GM21515 (cell line): ENCODE results near the gene RIT2.

Experiments used
- ATAC-seq: cut with Tn5 transposase; IDR thresholded peaks from one replicate; pipeline ENCODE4 v1.9.1; 2021; ENCODE audit not compliant: unreplicated experiment

The RIT2 gene

GRCh38 chr18:43013486-43013885 lies 102.0 kb downstream of the RIT2 start:
- ATAC-seq, result no peak

- ATAC-seq, result no peak
Observed at GRCh38 chr18:43012951-43013350, 102.5 kb downstream of the RIT2 start.

DNA sequence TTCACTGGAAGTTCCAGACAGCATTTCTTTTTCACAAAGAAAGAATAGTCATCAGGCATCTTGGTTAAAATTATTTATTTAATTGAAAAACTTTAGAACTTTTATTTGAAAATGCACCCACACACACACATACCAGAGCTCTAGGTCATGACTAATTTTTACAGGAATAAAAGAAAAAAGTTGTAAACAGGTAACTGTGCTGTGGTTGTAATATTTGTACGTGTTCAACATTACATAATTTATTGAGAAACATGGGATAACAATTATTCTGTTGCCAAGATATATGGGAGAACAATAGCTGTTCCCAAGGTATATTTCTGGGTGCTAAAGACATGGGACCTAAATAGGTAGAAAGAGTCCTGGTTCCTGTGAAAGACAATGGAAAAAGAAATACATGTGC lies 104.9 kb downstream of the RIT2 start:
- no peak for ATAC-seq

- no peak for ATAC-seq
Observed at GRCh38 chr18:43009674-43010073, 105.8 kb downstream of the RIT2 start.

- ATAC-seq, result no peak
Observed at GRCh38 chr18:43007365-43007764, 108.1 kb downstream of the RIT2 start.

DNA sequence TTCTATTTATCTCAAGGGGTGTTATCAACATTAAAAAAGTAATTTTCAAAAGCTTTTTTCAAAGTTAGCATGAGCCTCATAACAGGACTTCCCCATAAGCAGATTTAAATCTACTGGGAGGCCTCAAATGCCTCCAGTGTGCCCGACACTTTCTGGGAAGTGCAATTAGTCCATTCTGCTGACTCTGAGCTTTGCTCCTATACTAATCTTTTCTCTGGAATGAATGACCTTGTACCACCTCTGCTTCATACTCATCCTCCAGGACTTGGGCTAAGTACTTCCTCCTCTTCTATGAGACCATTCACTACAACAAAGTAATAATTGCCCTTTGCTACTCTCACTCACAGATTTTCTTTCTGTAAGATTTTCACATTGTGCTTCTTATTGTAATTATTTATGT lies 111.1 kb downstream of the RIT2 start:
- ATAC-seq, result no peak

- no peak for ATAC-seq
Observed at GRCh38 chr18:43001821-43002220, 113.7 kb downstream of the RIT2 start.

- ATAC-seq, result no peak
Observed at GRCh38 chr18:42996824-42997223, 118.7 kb downstream of the RIT2 start.

GRCh38 chr18:42980426-42980825 lies 135.1 kb downstream of the RIT2 start:
- ATAC-seq, result no peak

- no peak for ATAC-seq
Observed at GRCh38 chr18:42977982-42978637, 137.4 kb downstream of the RIT2 start.

GRCh38 chr18:42976869-42977590 lies 138.5 kb downstream of the RIT2 start:
- ATAC-seq, result no peak

- ATAC-seq, result no peak
Observed at GRCh38 chr18:42969366-42969765, 146.1 kb downstream of the RIT2 start.

DNA sequence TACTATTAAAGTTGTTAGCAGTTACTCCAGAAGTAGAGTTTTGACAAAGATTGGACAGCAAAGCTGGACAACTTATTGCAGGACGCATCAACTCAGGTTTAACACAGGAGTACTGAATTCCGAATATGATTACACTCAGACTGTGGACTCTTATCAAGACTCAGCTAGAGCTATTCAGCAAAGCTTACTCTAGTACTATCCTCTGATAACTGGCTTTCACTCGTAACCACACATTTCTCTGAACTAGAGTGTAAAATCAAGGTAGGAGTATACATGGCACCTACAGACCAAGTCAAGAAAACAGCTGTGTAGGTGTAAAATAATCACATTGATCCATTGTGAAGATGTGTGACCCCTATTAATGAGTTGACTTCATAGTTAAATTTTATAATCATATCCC lies 154.2 kb downstream of the RIT2 start:
- ATAC-seq, result no peak

- ATAC-seq, result no peak
Observed at GRCh38 chr18:42959528-42959927, 156.0 kb downstream of the RIT2 start.

DNA sequence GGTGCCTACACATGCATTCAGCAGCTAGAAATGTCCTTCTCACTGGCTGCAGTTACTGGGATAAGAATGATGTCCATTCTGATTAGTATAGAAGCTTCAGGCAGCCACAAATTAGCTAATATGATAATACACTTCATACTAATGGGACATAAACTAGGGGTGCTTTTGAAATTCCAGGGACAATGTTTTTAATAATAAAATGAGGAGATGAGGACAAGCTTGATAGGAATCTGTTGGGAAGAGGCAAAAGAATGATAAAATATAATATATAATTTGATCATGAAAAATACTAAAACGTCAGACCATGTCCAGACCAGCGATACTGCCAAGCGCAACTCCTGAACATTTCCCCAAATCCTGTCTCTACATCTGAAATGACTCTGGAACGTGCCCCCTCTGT lies 157.1 kb downstream of the RIT2 start:
- no peak for ATAC-seq

GRCh38 chr18:42956287-42956686 lies 159.2 kb downstream of the RIT2 start:
- no peak for ATAC-seq

DNA sequence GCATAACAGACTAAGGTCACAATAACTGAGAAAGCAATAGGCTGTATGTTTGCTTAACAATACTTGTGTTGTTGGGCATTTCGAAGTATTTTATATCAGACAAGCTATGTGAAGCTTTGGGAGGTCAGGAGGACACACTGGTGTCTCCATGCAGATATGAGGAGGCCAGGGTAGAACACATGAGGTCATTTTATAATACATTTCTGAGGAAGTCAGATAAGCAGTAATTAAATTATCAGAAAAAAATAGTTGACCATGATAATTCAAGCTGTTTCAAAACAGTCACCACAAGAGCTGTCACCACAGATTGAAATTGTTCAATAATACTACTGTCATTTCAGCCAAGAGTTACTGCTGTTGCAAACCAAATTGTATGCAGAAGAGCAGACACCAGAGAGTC lies 160.6 kb downstream of the RIT2 start:
- no peak for ATAC-seq

GRCh38 chr18:42953306-42953705 lies 162.2 kb downstream of the RIT2 start:
- no peak for ATAC-seq

DNA sequence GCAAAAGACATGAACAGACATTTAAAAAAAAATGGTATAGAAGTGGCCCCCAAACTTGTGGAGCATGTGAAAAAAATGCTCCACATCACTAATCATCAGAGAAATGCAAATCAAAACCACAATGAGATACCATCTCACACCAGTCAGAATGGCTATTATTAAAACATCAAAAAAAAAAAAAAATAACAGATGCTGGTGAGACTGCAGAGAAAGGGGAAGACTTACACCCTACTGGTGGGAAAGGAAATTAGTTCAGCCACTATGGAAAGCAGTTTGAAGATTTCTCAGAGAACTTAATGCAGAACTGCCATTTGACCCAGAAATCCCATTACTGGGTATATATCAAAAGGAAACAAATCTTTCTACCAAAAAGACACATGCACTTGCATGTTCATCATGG lies 164.8 kb downstream of the RIT2 start:
- ATAC-seq, result no peak

GRCh38 chr18:42948831-42949230 lies 166.7 kb downstream of the RIT2 start:
- ATAC-seq, result no peak

DNA sequence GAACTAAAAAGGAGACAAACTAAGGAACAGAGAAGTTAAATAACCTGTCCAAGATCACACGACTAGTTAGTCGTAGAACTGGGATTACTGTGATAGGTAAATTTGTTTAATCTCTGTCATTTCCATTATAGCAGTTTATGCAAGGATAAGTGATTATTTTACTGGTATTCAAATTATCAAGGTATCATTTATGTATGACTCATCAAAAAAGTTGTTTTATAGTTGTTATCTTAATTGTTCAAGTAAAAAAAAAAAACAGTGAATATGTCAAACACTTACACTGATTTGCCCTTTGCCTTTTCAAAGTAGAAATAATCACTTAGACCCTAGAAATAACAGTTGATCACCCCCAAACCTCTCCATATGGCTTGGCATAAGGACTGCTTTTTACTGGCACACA lies 173.6 kb downstream of the RIT2 start:
- ATAC-seq, result no peak

GRCh38 chr18:42941021-42941420 lies 174.5 kb downstream of the RIT2 start:
- no peak for ATAC-seq

- ATAC-seq, result no peak
Observed at GRCh38 chr18:42937436-42937835, 178.0 kb downstream of the RIT2 start.
